GM18505 (cell line): ENCODE measurements around the gene RIOX2.

Experiments
- ATAC-seq: cut with Tn5 transposase; IDR thresholded peaks from one replicate; pipeline ENCODE4 v1.9.1; 2021; ENCODE audit not compliant: unreplicated experiment
- POLR2A ChIP-seq: IDR thresholded peaks from 4 replicates; pipeline ENCODE4 v1.6.1; 2011; ENCODE audit warnings: borderline replicate concordance; ENCODE audit not compliant: insufficient read depth, insufficient read length; ENCODE audit errors: extremely low read depth

RIOX2 gene

GRCh38 chr3:97901313-97902248 is 70.7 kb downstream of the RIOX2 start:
- no peak for ATAC-seq
- no peak for TF ChIP-seq POLR2A

DNA sequence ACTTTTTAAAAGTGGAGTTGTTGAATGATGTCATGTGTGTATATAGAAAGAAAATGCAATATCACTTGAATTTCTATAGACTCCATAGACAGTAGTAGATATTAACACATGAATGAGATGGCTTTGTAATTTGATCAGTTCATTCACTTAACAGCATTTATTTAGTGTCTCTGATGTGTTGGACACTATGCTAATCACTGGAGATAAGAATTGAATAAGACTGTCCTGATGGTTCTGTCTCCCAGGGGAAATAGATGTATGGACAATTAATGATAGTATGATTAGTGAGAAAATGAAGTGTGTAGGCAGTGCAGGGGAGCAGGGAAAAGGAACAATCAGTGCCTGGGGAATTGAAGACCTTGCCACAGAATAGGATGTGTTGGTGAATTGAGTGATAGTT is 72.9 kb downstream of the RIOX2 start:
- ATAC-seq: no peak

GRCh38 chr3:97896547-97896946 is 75.7 kb downstream of the RIOX2 start:
- no peak for TF ChIP-seq POLR2A
- ATAC-seq: no peak

More for the DNA sequence above, 72.9 kb downstream of the RIOX2 start:
- TF ChIP-seq POLR2A: no peak

GRCh38 chr3:97896129-97896528 is 76.1 kb downstream of the RIOX2 start:
- ATAC-seq: no peak
- no peak for TF ChIP-seq POLR2A

DNA sequence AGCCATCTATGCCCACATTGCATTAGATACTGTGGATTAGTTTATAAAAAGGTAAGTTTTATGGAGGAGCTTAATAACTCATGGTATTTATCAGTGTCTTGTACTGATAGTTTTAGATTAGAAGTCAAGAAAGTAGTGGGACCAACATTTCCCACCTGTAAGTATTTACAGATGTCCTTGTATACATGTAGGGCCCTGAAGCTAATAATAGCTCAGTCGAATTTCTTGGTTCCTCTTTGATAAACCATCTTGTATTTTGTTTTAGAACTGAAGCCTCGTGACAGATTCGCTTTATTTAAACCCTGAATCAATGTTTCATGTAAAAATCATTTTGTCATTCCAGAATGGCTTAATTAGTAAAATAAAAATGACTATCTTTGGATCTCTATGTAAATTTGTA is 77.0 kb downstream of the RIOX2 start:
- ATAC-seq: peak; percentile 91
- TF ChIP-seq POLR2A: no peak

DNA sequence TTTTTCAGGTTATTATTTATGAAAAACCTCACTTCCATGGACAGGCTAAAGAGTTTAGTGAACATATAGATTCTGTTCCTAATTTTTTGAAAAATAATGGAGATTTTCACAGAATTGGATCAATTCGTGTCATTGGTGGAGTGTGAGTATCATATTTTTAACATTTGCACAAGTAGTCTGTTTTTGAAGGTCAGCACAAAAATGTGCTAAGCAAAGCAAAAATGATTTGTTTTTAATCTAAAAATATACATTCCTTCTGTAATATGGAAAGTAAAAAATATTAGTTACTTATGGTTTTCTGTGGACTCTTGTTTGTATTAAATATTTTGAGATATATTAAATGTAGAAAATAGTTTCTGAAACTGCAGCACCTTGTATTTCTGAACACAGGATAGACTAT is 79.4 kb downstream of the RIOX2 start:
- no peak for TF ChIP-seq POLR2A
- no peak for ATAC-seq
